ENCODE data around the gene CHRNB1.

Gene CHRNB1

DNA sequence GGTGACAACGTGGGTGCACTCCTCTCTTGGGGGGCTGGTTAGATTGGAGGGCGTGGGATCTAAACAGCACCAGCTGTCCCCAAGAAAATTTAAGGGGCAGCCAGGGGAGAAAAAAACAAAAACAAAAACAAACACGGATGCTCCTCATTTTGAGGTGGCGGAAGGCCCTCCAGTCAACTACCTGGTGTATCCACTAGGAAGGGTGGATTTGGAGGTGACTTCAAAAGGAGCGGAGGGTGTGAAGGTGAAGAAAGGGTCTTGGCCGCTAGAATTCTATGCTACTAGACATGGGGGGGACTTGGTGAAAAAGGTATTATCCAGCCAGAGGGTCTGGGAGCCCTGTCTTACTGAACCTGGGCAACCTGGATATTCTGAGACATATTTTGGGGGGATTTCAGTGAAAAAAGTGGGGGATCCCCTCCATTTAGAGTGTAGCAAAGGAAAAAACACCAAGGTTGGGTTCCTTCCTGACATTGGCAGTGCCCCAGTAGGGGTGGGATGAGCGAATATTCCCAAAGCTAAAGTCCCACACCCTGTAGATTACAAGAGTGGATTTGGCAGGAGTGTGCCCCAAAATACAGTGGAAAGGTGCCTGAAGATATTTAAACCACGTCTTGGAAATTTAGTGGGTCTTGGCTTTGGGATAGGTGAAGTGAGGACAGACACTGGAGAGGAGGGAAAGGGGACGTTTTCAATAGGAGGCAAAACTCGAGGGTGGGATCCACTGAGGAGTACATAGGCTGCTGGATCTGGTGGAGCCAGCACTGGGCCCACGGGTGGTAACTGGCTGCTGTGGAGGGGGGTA, 6.0 kb upstream of the CHRNB1 start:
- no peak for DNase-seq

DNA sequence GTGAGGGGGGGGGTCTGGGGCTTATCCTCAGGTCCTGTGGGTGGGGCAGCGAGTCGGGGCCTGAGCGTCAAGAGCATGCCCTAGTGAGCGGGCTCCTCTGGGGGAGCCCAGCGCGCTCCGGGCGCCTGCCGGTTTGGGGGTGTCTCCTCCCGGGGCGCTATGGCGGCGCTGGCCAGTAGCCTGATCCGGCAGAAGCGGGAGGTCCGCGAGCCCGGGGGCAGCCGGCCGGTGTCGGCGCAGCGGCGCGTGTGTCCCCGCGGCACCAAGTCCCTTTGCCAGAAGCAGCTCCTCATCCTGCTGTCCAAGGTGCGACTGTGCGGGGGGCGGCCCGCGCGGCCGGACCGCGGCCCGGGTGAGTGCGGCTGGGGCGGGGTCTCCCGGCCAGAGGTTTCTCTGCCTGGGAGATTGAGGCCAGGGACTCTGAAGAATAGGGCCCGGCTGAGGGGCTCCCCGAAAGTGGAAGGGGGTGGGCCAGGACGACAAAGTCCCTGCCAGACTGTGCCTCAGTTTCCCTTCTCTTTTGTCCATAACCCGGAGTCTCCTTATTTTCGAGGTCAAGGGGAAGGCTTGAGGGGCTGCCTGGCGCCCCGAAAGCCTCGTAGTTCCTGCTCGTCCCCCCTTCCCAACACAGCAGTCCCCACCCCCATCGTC, 5.3 kb upstream of the CHRNB1 start, which contains the start of gene FGF11:
Gene FGF11 (plus strand): TSS at position 51 of the 651 bp plus-strand sequence. CDS start 109 bp downstream, at position 160.
- no peak for DNase-seq

- peak; percentile 25 for DNase-seq
Measured at GRCh38 chr17:7440113-7440833, 4.6 kb upstream of the CHRNB1 start.

DNA sequence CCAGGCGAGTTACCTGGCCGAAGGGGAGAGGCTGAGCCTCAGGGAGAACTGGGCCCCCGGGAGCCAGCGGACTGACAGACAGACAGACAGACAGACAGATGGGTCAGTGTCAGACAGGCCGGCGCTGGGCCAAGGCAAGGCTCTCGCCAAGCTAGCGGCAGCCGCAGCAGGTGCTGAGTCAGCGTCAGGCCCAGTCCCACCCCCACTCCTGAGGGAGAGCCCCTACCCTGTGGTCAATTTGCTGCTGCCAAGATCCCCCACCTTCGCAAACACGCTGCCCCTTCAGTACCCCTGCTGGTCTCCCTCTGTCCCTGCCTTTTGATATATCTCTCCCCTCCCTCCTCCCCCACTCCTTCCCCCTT, 4.0 kb upstream of the CHRNB1 start:
- no peak for DNase-seq

GRCh38 chr17:7441266-7441665, 3.6 kb upstream of the CHRNB1 start:
- DNase-seq = no peak

- DNase-seq = no peak
Measured at GRCh38 chr17:7442142-7442541, 2.7 kb upstream of the CHRNB1 start.

GRCh38 chr17:7443499-7444485, 1.1 kb upstream of the CHRNB1 start:
- DNase-seq = no peak

DNA sequence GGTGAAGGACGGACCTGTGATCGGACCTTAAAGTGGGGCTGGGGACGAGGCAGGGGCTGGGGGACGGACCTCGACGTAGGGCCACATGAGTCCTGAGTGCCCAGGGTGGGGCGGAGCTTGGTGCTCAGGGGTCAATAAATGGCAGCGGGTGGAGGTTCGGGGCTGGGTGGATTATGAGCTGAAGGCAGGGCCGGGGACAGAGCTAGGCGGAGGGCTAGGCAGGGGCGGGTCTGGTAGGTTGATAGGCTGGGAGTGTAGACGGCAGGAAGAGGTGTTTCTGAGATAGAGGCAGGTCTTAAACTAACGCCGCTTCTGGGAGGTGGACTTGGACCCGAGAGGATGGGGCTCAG, 733 bp downstream of the CHRNB1 start:
- DNase-seq = no peak

GRCh38 chr17:7448461-7448860, 3.6 kb downstream of the CHRNB1 start:
- no peak for DNase-seq

GRCh38 chr17:7459961-7460545, 15.2 kb downstream of the CHRNB1 start:
- no peak for DNase-seq

DNA sequence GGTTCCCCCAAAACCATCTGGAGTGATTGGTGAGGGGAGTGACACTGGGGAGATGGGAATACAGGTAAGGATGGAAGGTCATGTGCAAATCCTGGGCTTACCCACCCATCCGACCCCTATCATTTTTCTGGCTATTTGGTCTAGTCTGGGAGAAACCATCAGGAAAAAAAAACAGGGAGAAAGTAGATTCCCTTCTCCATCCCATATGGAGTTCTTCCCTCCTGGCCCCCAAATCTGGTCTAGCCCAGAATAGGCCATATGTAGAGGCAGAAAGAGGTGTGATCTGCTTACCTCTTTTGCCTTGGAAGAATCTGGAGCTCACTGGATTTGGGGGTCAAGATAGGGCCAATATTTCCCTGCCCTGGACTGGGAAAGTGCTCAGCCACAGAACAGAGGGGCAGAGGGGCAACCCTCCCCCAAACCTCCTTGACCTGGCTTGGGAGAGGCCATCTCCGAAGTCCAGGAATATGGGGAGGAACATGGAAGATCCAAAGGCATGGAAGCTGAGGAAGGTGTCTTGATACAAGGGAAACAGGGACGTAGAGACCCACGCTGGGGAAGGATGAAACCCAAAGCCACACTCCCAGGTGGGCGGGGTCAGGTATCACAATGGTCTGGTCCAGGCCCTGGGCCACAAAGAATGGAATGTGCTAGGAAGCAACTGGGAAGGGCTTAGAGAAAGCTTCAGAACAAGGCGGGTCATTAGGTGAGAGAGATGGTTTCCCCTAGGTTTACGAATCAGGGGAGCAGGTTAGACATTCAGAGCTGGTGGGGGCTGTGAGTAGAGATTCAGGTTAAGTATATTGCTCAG, 16.2 kb downstream of the CHRNB1 start:
- DNase-seq = no peak

DNA sequence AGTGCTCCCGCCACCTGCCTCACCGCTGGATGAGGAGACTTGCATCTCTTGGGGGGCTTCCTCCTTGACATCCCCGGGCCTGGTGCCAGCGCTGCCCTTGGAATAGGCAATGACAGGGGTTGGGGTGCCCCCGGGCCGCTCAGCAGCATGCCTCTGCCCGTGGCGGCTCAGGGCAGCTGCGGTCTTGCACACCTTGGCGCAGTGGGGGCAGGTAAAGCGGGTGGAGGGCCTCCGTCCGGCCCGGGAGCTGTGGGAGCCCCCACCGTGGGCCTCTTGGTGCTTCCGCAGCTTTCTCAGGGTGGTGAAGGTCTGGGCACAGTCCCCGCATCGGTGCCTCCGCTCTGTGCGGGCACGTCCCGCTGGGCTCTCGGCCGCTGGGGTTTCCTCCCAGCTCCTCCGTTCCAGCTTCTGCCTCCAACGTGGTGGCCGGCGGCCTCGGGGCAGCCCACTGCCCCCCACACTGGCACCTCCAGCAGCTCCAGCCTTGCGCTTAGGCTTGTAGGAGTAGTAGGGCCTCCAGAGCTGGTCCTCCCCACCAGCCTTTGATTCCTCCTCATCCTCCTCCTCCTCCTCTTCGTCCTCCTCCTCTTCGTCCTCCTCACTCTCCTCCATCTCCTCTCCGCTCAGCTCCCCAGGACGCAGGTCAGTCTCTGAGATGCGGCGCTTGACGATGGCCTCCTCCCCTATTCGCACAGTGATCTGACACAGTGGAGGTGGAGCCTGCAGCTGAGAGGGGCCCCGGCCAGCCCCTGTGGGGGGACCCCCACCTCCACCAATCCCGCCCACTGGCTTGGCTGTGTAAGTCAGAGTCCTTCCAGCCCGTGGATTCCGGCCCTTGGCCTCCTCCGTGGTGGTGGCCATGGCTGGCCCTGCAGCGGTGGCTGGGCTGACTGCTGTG, 17.9 kb downstream of the CHRNB1 start:
- DNase-seq = no peak

DNA sequence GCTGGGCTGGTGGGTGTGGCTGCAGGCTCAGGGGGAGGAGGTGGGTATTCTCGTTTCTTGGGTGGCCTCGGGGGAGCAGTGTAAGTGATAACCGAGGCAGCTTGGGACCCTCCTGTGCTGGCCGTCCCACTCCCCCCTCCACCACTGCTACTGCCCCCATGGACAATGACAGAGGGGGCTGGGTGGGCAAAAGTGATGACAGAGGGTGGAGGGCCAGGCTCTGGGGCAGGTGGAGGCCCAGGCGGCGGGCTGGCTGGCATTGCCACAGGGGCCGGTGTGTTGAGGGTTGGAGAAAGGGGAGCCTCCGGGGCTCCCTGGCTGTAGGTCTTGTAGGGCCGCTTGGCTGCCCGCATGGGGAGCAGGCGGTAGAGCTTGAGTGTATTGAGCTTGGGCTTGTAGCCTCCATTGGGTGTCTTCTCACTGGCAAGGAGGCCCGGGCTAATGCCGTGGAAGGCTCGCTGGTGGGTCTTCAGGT, 18.5 kb downstream of the CHRNB1 start:
- DNase-seq = no peak

GRCh38 chr17:7464081-7464480, 19.2 kb downstream of the CHRNB1 start:
- DNase-seq = no peak

- DNase-seq = no peak
Measured at GRCh38 chr17:7465597-7466275, 20.9 kb downstream of the CHRNB1 start.

GRCh38 chr17:7466318-7466638, 21.4 kb downstream of the CHRNB1 start:
- DNase-seq = no peak

DNA sequence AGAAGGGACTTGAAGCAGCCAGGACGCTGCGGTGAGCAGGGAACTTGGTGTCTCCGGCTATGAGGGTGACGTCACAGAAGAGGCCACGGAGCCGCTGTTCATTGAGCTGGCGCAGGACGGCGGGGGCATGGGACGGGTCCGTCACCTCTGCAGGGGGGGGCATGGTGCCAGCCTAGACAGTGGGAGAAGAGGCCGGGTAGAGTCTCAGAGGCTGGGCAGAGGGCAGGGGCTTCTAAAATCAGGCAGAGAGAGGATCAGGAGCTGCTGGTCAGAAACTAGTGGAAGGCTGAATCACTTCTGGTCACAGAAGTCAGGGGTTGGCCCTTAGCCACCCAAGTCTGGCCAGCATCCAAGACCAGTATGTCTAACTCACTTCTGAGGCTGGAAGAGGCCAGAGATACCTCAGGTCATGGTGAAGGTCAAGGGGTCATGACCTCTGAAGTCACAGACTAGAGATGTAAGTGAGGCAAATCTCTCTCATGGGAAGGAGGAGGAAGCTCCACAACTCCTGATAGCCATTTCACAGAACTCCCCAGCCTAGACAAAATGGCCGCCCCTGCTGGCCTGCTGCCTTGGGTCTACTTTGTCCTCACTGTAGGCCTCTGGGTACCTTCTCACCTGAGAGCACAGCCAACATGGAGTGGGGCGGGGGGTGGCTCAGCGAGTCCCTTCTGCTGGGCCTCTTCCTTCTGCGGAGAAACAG, 21.9 kb downstream of the CHRNB1 start:
- DNase-seq = no peak

GRCh38 chr17:7467498-7467897, 22.6 kb downstream of the CHRNB1 start:
- no peak for DNase-seq

DNA sequence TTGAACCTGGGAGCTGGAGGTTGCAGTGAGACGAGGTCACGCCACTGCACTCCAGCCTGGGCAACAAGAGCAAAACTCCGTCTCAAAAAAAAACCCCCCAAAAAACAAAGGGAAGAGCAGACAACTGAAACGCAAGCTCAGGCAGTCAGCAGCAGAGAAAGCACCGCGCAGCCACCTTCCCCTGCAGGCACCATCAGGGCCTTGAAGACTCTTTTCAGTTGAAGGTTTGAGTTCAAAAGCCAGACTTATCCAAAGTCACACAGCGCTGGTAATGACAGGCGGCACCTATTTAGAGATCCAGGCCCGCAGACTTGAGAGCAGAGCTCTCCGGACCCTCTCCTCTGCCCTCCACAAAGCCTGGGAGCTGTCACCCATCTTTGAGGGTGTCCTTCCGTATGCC, 23.4 kb downstream of the CHRNB1 start:
- DNase-seq = no peak
